ENCODE data around the gene RMC1. TPM values are rescaled to one million over a fixed set of nuclear protein-coding genes. Genes with fewer than 3 reads are reported as not detected.

The RMC1 gene
- total RNA-seq, 1 experiment from 2014 or later = 12.9 TPM

- H3K4me3 Mint-ChIP-seq (ENCODE audit: unreplicated experiment) = no peak overlapping the region
Measured at GRCh38 chr18:23578891-23579653, 75.8 kb downstream of the RMC1 start.

GRCh38 chr18:23580677-23581367 lies 77.5 kb downstream of the RMC1 start:
- Mint-ChIP-seq H3K4me3 (ENCODE audit: unreplicated experiment) (no peak overlapping the region), H3K27ac (ENCODE audit: unreplicated experiment) (no peak overlapping the region), H3K36me3 (ENCODE audit: insufficient read depth, unreplicated experiment) (peaks cover 16% of the 10 kb centered on the region), H3K9me3 (ENCODE audit: unreplicated experiment) (no peaks in the 10 kb centered on the region), H3K4me1 (ENCODE audit: low read depth, unreplicated experiment) (no peaks in the 10 kb centered on the region), H3K27me3 (ENCODE audit: insufficient read depth, unreplicated experiment) (no peaks in the 10 kb centered on the region)
- BruUV-seq (replicated peaks) = no TSS peak
- no peak for DNase-seq
- ChIA-PET POLR2A (no interaction called here), CTCF (no interaction called here)
- Histone ChIP-seq H3K27me3 (replicated peaks; ENCODE audit: control insufficient read depth, insufficient read depth, low read length) (no peaks in the 10 kb centered on the region), H3K4me1 (no peaks in the 10 kb centered on the region), H3K36me3 (ENCODE audit: control insufficient read depth, insufficient read depth, low read length) (no peaks in the 10 kb centered on the region), H3K9me3 (no peaks in the 10 kb centered on the region), H3K4me3 (ENCODE audit: low read depth, low read length) (no peak overlapping the region)
- intact Hi-C loops (cut with micrococcal nuclease; ENCODE audit: unreplicated experiment) = no loop called here
- no peak for TF ChIP-seq CTCF (IDR thresholded peaks at IDR 0.05; ENCODE audit: insufficient read depth in 1 of 2, low read depth in 1 of 2, low read length in 1 of 2, severe bottlenecking in 1 of 2, unreplicated experiment in 1 of 2)

More at GRCh38 chr18:23578891-23579653, 75.8 kb downstream of the RMC1 start:
- no peaks in the 10 kb centered on the region for H3K27me3 ChIP-seq (replicated peaks; ENCODE audit: control insufficient read depth, insufficient read depth, low read length)
- intact Hi-C loops (cut with micrococcal nuclease; ENCODE audit: unreplicated experiment) = no loop called here
- Mint-ChIP-seq H3K4me1 (ENCODE audit: low read depth, unreplicated experiment) (no peaks in the 10 kb centered on the region), H3K27ac (ENCODE audit: unreplicated experiment) (peak overlapping the region; percentile 4), H3K27me3 (ENCODE audit: insufficient read depth, unreplicated experiment) (no peaks in the 10 kb centered on the region), H3K9me3 (ENCODE audit: unreplicated experiment) (no peaks in the 10 kb centered on the region), H3K36me3 (ENCODE audit: insufficient read depth, unreplicated experiment) (peaks cover 16% of the 10 kb centered on the region)
- no peaks in the 10 kb centered on the region for H3K4me1 ChIP-seq
- no peak for TF ChIP-seq CTCF (IDR thresholded peaks at IDR 0.05; ENCODE audit: insufficient read depth in 1 of 2, low read depth in 1 of 2, low read length in 1 of 2, severe bottlenecking in 1 of 2, unreplicated experiment in 1 of 2)
- H3K9me3 ChIP-seq = no peaks in the 10 kb centered on the region
- ChIA-PET CTCF (no interaction called here), POLR2A (no interaction called here)
- no peaks in the 10 kb centered on the region for H3K36me3 ChIP-seq (ENCODE audit: control insufficient read depth, insufficient read depth, low read length)
- no peak overlapping the region for H3K4me3 ChIP-seq (ENCODE audit: low read depth, low read length)
- no TSS peak for BruUV-seq (replicated peaks)
- DNase-seq = no peak

Other genes starting within 250 kb of the RMC1 start
- gene RIOK3, start 50.2 kb upstream of the RMC1 start, total RNA-seq (2022) = 28.1 and 32.4 TPM in 2 replicates
- 29.5 and 32.8 TPM in 2 replicates for gene NPC1, start 83.0 kb downstream of the RMC1 start, total RNA-seq (2022)
- 7.3 and 8.2 TPM in 2 replicates for gene ANKRD29, start 159.4 kb downstream of the RMC1 start, total RNA-seq (2022)
- gene LAMA3, start 185.9 kb downstream of the RMC1 start, total RNA-seq (2022) = 34.6 and 37.9 TPM in 2 replicates

Data from Caco-2 (cell line).